HCT116 (cell line): ENCODE measurements around the gene CREB3L1. TPM values are rescaled to one million over a fixed set of nuclear protein-coding genes. Genes with fewer than 3 reads are reported as not detected.
A peak's percentile ranks its signal among the peaks of the same experiment; 100 is the strongest.

Source experiments
- ATAC-seq: fragments of 200-7000 bp; cut with Tn5 transposase; 2 replicates; pipeline ENCODE4 v1.9.1; 2020; ENCODE audit warnings: mild to moderate bottlenecking, moderate library complexity
- BruUV-seq: library from RNA; stranded (reverse); fragments of 400-500 nt; replicated peaks from 2 replicates; lab custom pipeline; 2021; lab: Mats Ljungman, UMichigan
- CTCF ChIA-PET: fragments of 300-600 bp; sonication (Branson Sonifier 250); formaldehyde crosslinking; loops from one replicate; lab custom pipeline; 2021; ENCODE audit warnings: antibody characterized with exemption; lab: Charles Lee
- POLR2A ChIA-PET: fragments of 300-600, 350-600 bp; sonication (Branson Sonifier 250); formaldehyde crosslinking; loops from one replicate; lab custom pipeline; 2021; ENCODE audit warnings: antibody characterized with exemption; lab: Charles Lee
- RAD21 ChIA-PET, 2 experiments: fragments of 300-600 bp; sonication (Branson Sonifier 250); formaldehyde crosslinking; loops; one replicate each; lab custom pipeline; 2023; ENCODE audit warnings: low total read pairs in 2 of 2; ENCODE audit not compliant: uncharacterized antibody in 2 of 2, unreplicated experiment in 2 of 2, low non-redundant PET in 1 of 2; lab: Charles Lee
- DNase-seq: peaks from one replicate; pipeline ENCODE4 v3.0.0-alpha.2; 2010; ENCODE audit warnings: low read depth, low spot score
- H2AFZ ChIP-seq: fragments of 200-600 bp; shearing (Covaris generic), sonication (generic); 2 replicates; pipeline ENCODE4 v1.6.1; 2017; ENCODE audit warnings: low read depth, mixed run types, mixed read lengths, antibody characterized with exemption, low read length; ENCODE audit not compliant: poor library complexity, severe bottlenecking
- H3K27ac ChIP-seq: 2 replicates; pipeline ENCODE4 v1.5.1; 2012; ENCODE audit warnings: low read depth, low read length
- H3K27me3 ChIP-seq: fragments of 200-600 bp; sonication (generic); 2 replicates; pipeline ENCODE4 v1.6.1; 2016; ENCODE audit warnings: mixed run types, low read length, mixed read lengths; ENCODE audit not compliant: insufficient read depth
- H3K36me3 ChIP-seq, 2 experiments: fragments of 200-500 bp in 1 of 2; fragments of 200-600 bp in 1 of 2; sonication (Bioruptor generic) in 1 of 2; sonication (generic) in 1 of 2; 2 replicates each; pipeline versions ENCODE4 v1.5.1 to v1.6.1; 2014 to 2016; ENCODE audit warnings: low read length in 2 of 2, inconsistent platforms in 1 of 2, mixed read lengths in 1 of 2, mixed run types in 1 of 2; ENCODE audit not compliant: insufficient read depth in 2 of 2, control insufficient read depth in 1 of 2
- H3K4me1 ChIP-seq, 2 experiments: fragments of 200-600 bp in 1 of 2; sonication (generic) in 1 of 2; 2 replicates each; pipeline versions ENCODE4 v1.5.1 to v1.6.1; 2012 to 2017; ENCODE audit warnings: low read length in 2 of 2, inconsistent platforms in 1 of 2, mild to moderate bottlenecking in 1 of 2, mixed read lengths in 1 of 2, mixed run types in 1 of 2, moderate library complexity in 1 of 2; ENCODE audit not compliant: insufficient read depth in 2 of 2, control insufficient read depth in 1 of 2
- H3K4me2 ChIP-seq: fragments of 200-600 bp; sonication (generic); 2 replicates; pipeline ENCODE4 v1.6.1; 2017; ENCODE audit warnings: mixed run types, low read length, mixed read lengths
- H3K4me3 ChIP-seq, 2 experiments: fragments of 200-600 bp in 1 of 2; sonication (generic) in 1 of 2; replicated peaks in 1 of 2; 2 replicates each; pipeline ENCODE4 v1.5.1; 2011 to 2016; ENCODE audit warnings: low read length in 2 of 2, control low read depth in 1 of 2, low read depth in 1 of 2, mild to moderate bottlenecking in 1 of 2, mixed read lengths in 1 of 2, mixed run types in 1 of 2
- H3K79me2 ChIP-seq: fragments of 200-600 bp; sonication (generic); 2 replicates; pipeline ENCODE4 v1.6.1; 2017; ENCODE audit warnings: mild to moderate bottlenecking, mixed run types, low read length, moderate library complexity, mixed read lengths; ENCODE audit not compliant: insufficient read depth
- H3K9ac ChIP-seq: fragments of 200-600 bp; sonication (generic); 2 replicates; pipeline ENCODE4 v1.6.1; 2016; ENCODE audit warnings: low read length, mixed read lengths
- H3K9me2 ChIP-seq: fragments of 200-600 bp; sonication (generic), shearing (Covaris generic); 2 replicates; pipeline ENCODE4 v1.6.1; 2017; ENCODE audit warnings: mixed run types, mild to moderate bottlenecking, moderate library complexity; ENCODE audit not compliant: insufficient read depth
- H3K9me3 ChIP-seq, 2 experiments: fragments of 200-500 bp in 1 of 2; fragments of 200-600 bp in 1 of 2; sonication (Bioruptor generic) in 1 of 2; sonication (generic) in 1 of 2; 2 replicates each; pipeline ENCODE4 v1.6.1; 2014 to 2017; ENCODE audit warnings: low read length in 2 of 2, mixed read lengths in 2 of 2, inconsistent platforms in 1 of 2, low read depth in 1 of 2, mild to moderate bottlenecking in 1 of 2, mixed run types in 1 of 2, moderate library complexity in 1 of 2; ENCODE audit not compliant: control insufficient read depth in 1 of 2, insufficient read depth in 1 of 2
- H4K20me1 ChIP-seq: fragments of 200-600 bp; sonication (generic), shearing (Covaris generic); 2 replicates; pipeline ENCODE4 v1.6.1; 2017; ENCODE audit warnings: mixed run types, mild to moderate bottlenecking, moderate library complexity; ENCODE audit not compliant: insufficient read depth
- ATF3 ChIP-seq: IDR thresholded peaks from 2 replicates; pipeline ENCODE4 v1.6.1; 2012
- CBX3 ChIP-seq: IDR thresholded peaks from 2 replicates; pipeline ENCODE4 v1.6.1; 2012; ENCODE audit warnings: low read depth
- CEBPB ChIP-seq: IDR thresholded peaks from 2 replicates; pipeline ENCODE4 v1.6.1; 2012; ENCODE audit warnings: low read depth
- CTCF ChIP-seq, 3 experiments: fragments of 200-600 bp in 1 of 3; sonication (generic) in 1 of 3; IDR thresholded peaks in 2 of 3; conservative IDR thresholded peaks in 1 of 3; 2 replicates each; pipeline ENCODE4 v1.5.1; 2012 to 2017; ENCODE audit warnings: low read depth in 2 of 3, low read length in 2 of 3, antibody characterized with exemption in 1 of 3, borderline replicate concordance in 1 of 3, control low read depth in 1 of 3, mild to moderate bottlenecking in 1 of 3, mixed read lengths in 1 of 3, mixed run types in 1 of 3, moderate library complexity in 1 of 3; ENCODE audit not compliant: insufficient read depth in 1 of 3
- ELF1 ChIP-seq: IDR thresholded peaks from 2 replicates; pipeline ENCODE4 v1.6.1; 2012; ENCODE audit warnings: low read depth, borderline replicate concordance
- EZH2 ChIP-seq: fragments of 200-600 bp; sonication (generic); IDR thresholded peaks from 2 replicates; pipeline ENCODE4 v1.6.1; 2017; ENCODE audit warnings: antibody characterized with exemption, mixed run types
- FOSL1 ChIP-seq: IDR thresholded peaks from 2 replicates; pipeline ENCODE4 v1.6.1; 2012; ENCODE audit warnings: low read depth
- JUND ChIP-seq: IDR thresholded peaks from 2 replicates; pipeline ENCODE4 v1.6.1; 2012
- MAX ChIP-seq: IDR thresholded peaks from 2 replicates; pipeline ENCODE4 v1.6.1; 2012
- POLR2AphosphoS5 ChIP-seq: IDR thresholded peaks from 2 replicates; pipeline ENCODE4 v1.6.1; 2011; ENCODE audit warnings: mild to moderate bottlenecking, low read depth, low read length, moderate library complexity
- RAD21 ChIP-seq: IDR thresholded peaks from 2 replicates; pipeline ENCODE4 v1.6.1; 2012; ENCODE audit warnings: low read depth, mild to moderate bottlenecking
- REST ChIP-seq: IDR thresholded peaks from 2 replicates; pipeline ENCODE4 v1.6.1; 2012; ENCODE audit warnings: low read depth
- SP1 ChIP-seq: IDR thresholded peaks from 2 replicates; pipeline ENCODE4 v1.6.1; 2012; ENCODE audit warnings: low read depth
- SRF ChIP-seq: IDR thresholded peaks from 2 replicates; pipeline ENCODE4 v1.6.1; 2012; ENCODE audit warnings: low read depth
- TCF7L2 ChIP-seq: IDR thresholded peaks from 2 replicates; pipeline ENCODE4 v1.7.0; 2011; ENCODE audit warnings: borderline replicate concordance, inconsistent platforms; ENCODE audit not compliant: insufficient read depth, insufficient read length; ENCODE audit errors: extremely low read depth
- YY1 ChIP-seq: IDR thresholded peaks from 2 replicates; pipeline ENCODE4 v1.6.1; 2011; ENCODE audit warnings: low read length, low read depth, moderate library complexity, mild to moderate bottlenecking; ENCODE audit not compliant: insufficient replicate concordance; ENCODE audit errors: extremely low read depth
- ZBTB33 ChIP-seq: IDR thresholded peaks from 2 replicates; pipeline ENCODE4 v1.6.1; 2011; ENCODE audit warnings: mild to moderate bottlenecking, low read length, moderate library complexity; ENCODE audit not compliant: insufficient replicate concordance; ENCODE audit errors: extremely low read depth
- ZFX ChIP-seq: fragments of 450-650 bp; IDR thresholded peaks from 2 replicates; pipeline ENCODE4 v1.6.1; 2017
- ZNF274 ChIP-seq: fragments of 200-500 bp; sonication (Bioruptor generic); IDR thresholded peaks from 2 replicates; pipeline ENCODE4 v1.6.1; 2014; ENCODE audit warnings: mild to moderate bottlenecking, low read depth, low read length, inconsistent platforms
- intact Hi-C: fragments of 100-400 bp; cut with micrococcal nuclease; formaldehyde crosslinking; loops from 2 replicates; pipeline ENCODE4 v1.10.0; 2022
- total RNA-seq: library from RNA; stranded (reverse); gene quantifications from one replicate; pipeline ENCODE4 v1.2.1, GENCODE V29; 2021; ENCODE audit not compliant: unreplicated experiment

Gene CREB3L1
- total RNA-seq, 1 experiment from 2014 or later = 0.37 TPM

- H3K4me1 ChIP-seq = peaks cover 20 to 51% of the 10 kb centered on the region in 2 experiments
- BruUV-seq = no TSS peak
- no peaks in the 10 kb centered on the region for H3K9me2 ChIP-seq
- H3K36me3 ChIP-seq = peaks cover 2 to 3% of the 10 kb centered on the region in 2 experiments; a peak in 2 of 4 replicates
- ATAC-seq (peak; percentile 79), DNase-seq (peak; percentile 52)
- H3K9ac ChIP-seq = peak overlapping the region; percentile 52; the same call in 1 of the 2 replicates
- H3K4me2 ChIP-seq = peak overlapping the region; percentile 64
- ChIA-PET RAD21 (no interaction called here), POLR2A (no interaction called here), CTCF (interaction anchor here (1.0 to 1.6 kb wide), 4 partner anchors 9 to 191 kb away, joined by 3 to 7 read pairs (median 4); no protein-coding TSS in a partner anchor)
- H3K27me3 ChIP-seq = no peaks in the 10 kb centered on the region
- peaks cover 43% of the 10 kb centered on the region for H3K79me2 ChIP-seq
- peak overlapping the region in 1 of 2 experiments; percentile 16; a peak in 1 of 4 replicates for H3K4me3 ChIP-seq
- H3K27ac ChIP-seq = peak overlapping the region; percentile 47
- no peaks in the 10 kb centered on the region for H3K9me3 ChIP-seq
- no peak overlapping the region for H2AFZ ChIP-seq
- intact Hi-C loops = no loop called here
- no peaks in the 10 kb centered on the region for H4K20me1 ChIP-seq
- no peak for TF ChIP-seq SRF
- peak; percentile 78 for TF ChIP-seq FOSL1
- no peak for TF ChIP-seq EZH2
- no peak for TF ChIP-seq ELF1
- 0 out of 2 replicates have a peak, but pooled peaks have one; percentile 9 for TF ChIP-seq ZFX
- no peak for TF ChIP-seq POLR2AphosphoS5
- TF ChIP-seq YY1 = no peak
- no peak for TF ChIP-seq REST
- no peak for TF ChIP-seq RAD21
- TF ChIP-seq ATF3 = no peak
- no peak; the same call in none of the 2 replicates for TF ChIP-seq JUND
- no peak for TF ChIP-seq CEBPB
- peak; percentile 70; the same call in 1 of the 2 replicates for TF ChIP-seq SP1
- peak; percentile 74 for TF ChIP-seq MAX
- peak; percentile 40 for TF ChIP-seq ZBTB33
- no peak for TF ChIP-seq ZNF274
- TF ChIP-seq CTCF (IDR thresholded peaks at IDR 0.05 in 2 of 3, conservative IDR thresholded peaks at IDR 0.05 in 1 of 3; ENCODE audit: borderline replicate concordance in 1 of 3, insufficient read depth in 1 of 3, low read depth in 2 of 3, low read length in 2 of 3) = peak in 1 of 3 experiments; percentile 44; a peak in 2 of 6 replicates
- TF ChIP-seq TCF7L2 = no peak
- TF ChIP-seq CBX3 = no peak
Observed at GRCh38 chr11:46363455-46364005, 86.1 kb downstream of the CREB3L1 start.
